Kidney (tissue), 14 donors: Measurements from ENCODE around the gene KLHL22. TPM values are rescaled to one million over a fixed set of nuclear protein-coding genes. Genes with fewer than 3 reads are reported as not detected.

Experiments used
- DNase-seq, 5 donors: peaks; one replicate each; pipeline ENCODE4 v3.0.0-alpha.2; 2013 to 2020
- FAIRE-seq: peaks from 2 replicates; lab custom pipeline; 2012; peaks lifted over from hg19 to GRCh38; lab: Jason Lieb, UNC
- H3K27ac ChIP-seq, 2 donors: one replicate each; pipeline ENCODE4 v1.7.0; 2013; ENCODE audit warnings: low read depth in 2 of 2, low read length in 2 of 2, inconsistent platforms in 1 of 2
- H3K27me3 ChIP-seq: one replicate; pipeline ENCODE4 v1.7.1; 2013; ENCODE audit warnings: low read length, inconsistent platforms; ENCODE audit not compliant: control insufficient read depth, insufficient read depth
- H3K36me3 ChIP-seq, 3 donors: one replicate each; pipeline versions ENCODE4 v1.7.0 to v1.7.1; 2013; ENCODE audit warnings: low read length in 3 of 3, control low read depth in 1 of 3, inconsistent platforms in 1 of 3; ENCODE audit not compliant: insufficient read depth in 3 of 3, control insufficient read depth in 2 of 3
- H3K4me1 ChIP-seq, 3 donors: one replicate each; pipeline versions ENCODE4 v1.7.0 to v1.7.1; 2013; ENCODE audit warnings: low read length in 3 of 3, inconsistent platforms in 1 of 3, low read depth in 1 of 3; ENCODE audit not compliant: control insufficient read depth in 2 of 3, insufficient read depth in 2 of 3
- H3K4me3 ChIP-seq, 3 donors: one replicate each; pipeline versions ENCODE4 v1.7.0 to v1.8.1; 2013; ENCODE audit warnings: low read length in 3 of 3, control low read depth in 1 of 3, inconsistent platforms in 1 of 3
- H3K9ac ChIP-seq, 3 donors: one replicate each; pipeline versions ENCODE4 v1.7.0 to v1.7.1; 2013; ENCODE audit warnings: low read length in 3 of 3, control low read depth in 1 of 3, inconsistent platforms in 1 of 3
- H3K9me3 ChIP-seq, 3 donors: one replicate each; pipeline versions ENCODE4 v1.7.0 to v1.7.1; 2013; ENCODE audit warnings: low read length in 3 of 3, control low read depth in 1 of 3, inconsistent platforms in 1 of 3; ENCODE audit not compliant: control insufficient read depth in 2 of 3, insufficient read depth in 1 of 3
- intact Hi-C: fragments of 100-400 bp; cut with DNase I; formaldehyde crosslinking; loops from one replicate; pipeline ENCODE4 v1.11.1; 2022
- polyA plus RNA-seq: library from polyadenylated mRNA; stranded (reverse); fragments of 350-450 nt; fragmentation: Illumina TruSeq; extraction: RNeasy Lipid Tissue Mini Kit (QIAGEN cat#74804); gene quantifications from one replicate; pipeline ENCODE4 v1.2.3, GENCODE V29; 2014; ENCODE audit warnings: low read depth, low replicate concordance; ENCODE audit not compliant: insufficient read depth
- total RNA-seq: library from RNA; stranded (reverse); fragmentation: NEBNext Ultra II Directional; extraction: Animal tissue kit (Norgen Biotek cat#: 25700); gene quantifications from one replicate; pipeline ENCODE4 v1.2.1, GENCODE V29; 2021
- TF ChIP-seq, protein P1 (sequence below): IDR thresholded peaks from 3 replicates; pipeline ENCODE4 v1.5.1; 2012; ENCODE audit warnings: mild to moderate bottlenecking, moderate library complexity, borderline replicate concordance; ENCODE audit not compliant: insufficient read depth; ENCODE audit errors: extremely low read depth
- donor health status: control.
- donor health status: control.
- donor health status: control.
- donor health status: control.
- donor health status: control.
- donor health status: DM: yes; HTN: yes; CAD: no.
- donor health status: Normal renal cell carcinoma (clear cell type).

Gene KLHL22
- total and polyA plus RNA-seq, 2 donors from 2014 or later, result 22.4 to 24.3 TPM

DNA sequence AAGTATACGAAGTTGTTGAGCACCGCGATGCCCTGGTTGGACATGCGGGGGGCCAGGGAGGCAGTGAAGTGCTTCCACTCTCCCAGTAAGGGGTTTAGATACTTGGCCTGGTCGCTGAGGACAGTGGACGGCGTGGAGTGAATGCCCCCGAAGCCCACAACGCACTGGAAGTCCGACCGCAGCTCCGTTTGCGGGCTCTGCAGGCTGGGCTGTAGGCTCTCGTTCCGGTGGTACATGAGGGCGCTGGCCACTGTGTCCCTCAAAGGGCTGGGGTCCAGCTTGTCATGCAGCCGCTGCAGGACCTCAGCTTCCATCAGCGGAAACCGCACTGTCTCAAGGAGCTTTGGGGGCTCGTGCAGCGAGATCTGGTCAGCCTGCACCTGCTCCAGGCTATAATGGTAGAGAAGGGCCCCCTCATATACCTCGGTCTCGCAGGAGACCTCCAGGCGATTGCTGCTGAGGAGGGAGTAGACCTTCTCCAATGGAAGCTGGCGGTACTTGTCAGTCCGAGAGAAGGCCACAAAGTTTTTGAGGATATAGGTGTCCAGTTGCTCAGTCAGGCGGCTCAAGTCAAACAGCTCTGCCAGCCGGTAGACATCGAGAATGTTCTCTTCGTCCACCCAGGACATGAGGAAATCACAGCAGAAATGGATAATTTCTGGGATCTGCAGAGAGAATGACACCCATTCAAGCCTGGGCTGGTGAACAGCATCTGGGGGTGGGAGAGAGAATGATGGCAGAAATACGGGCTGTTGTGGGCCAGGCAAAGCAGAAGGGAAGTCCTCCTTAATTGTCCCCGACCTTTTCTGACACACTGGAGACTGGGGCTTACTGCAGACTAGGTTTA is 30.5 kb downstream of the KLHL22 start:
- Histone ChIP-seq H3K36me3 (peaks cover 0 to 9% (median 6%) of the 10 kb centered on the region in 3 donors), H3K4me3 (no peak overlapping the region), H3K27ac (no peak overlapping the region), H3K27me3 (no peaks in the 10 kb centered on the region), H3K9ac (no peak overlapping the region), H3K9me3 (no peaks in the 10 kb centered on the region), H3K4me1 (peaks cover 0 to 2% (median 0%) of the 10 kb centered on the region in 3 donors)
- TF ChIP-seq, protein P1, sequence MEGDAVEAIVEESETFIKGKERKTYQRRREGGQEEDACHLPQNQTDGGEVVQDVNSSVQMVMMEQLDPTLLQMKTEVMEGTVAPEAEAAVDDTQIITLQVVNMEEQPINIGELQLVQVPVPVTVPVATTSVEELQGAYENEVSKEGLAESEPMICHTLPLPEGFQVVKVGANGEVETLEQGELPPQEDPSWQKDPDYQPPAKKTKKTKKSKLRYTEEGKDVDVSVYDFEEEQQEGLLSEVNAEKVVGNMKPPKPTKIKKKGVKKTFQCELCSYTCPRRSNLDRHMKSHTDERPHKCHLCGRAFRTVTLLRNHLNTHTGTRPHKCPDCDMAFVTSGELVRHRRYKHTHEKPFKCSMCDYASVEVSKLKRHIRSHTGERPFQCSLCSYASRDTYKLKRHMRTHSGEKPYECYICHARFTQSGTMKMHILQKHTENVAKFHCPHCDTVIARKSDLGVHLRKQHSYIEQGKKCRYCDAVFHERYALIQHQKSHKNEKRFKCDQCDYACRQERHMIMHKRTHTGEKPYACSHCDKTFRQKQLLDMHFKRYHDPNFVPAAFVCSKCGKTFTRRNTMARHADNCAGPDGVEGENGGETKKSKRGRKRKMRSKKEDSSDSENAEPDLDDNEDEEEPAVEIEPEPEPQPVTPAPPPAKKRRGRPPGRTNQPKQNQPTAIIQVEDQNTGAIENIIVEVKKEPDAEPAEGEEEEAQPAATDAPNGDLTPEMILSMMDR, result no peak
- FAIRE-seq (no peak), DNase-seq (peak in 1 of 5 donors; percentile 61)
- intact Hi-C loops, result no loop called here

DNA sequence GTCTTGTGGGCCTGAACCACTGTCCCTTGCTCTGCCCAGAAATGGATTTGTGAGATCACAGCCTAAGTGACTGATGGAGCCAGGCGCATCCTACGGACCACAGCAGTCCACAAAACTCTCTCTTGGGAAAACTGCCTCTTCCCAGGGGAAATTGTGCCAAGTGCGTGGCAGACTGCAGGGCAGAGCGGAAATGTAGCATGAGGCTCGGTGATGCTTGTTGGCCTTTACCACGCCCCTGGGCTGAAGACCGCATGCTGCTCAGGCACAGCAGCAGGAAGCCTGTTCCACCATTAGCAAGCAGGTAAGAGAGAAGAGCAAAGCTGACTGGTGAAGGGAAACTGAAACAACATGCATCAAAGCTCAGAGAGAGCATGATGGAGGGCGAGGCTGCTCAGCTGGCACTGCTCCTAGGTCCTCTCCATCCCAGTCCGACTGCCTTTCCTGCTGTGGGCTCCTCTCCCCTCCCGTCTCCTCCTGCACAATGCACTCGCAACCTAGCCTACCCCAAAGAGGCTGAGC is 31.4 kb downstream of the KLHL22 start:
- Histone ChIP-seq H3K4me3 (no peak overlapping the region), H3K36me3 (peaks cover 0 to 8% (median 6%) of the 10 kb centered on the region in 3 donors), H3K27me3 (no peaks in the 10 kb centered on the region), H3K9me3 (no peaks in the 10 kb centered on the region), H3K9ac (no peak overlapping the region), H3K27ac (no peak overlapping the region), H3K4me1 (peaks cover 0 to 2% (median 0%) of the 10 kb centered on the region in 3 donors)
- intact Hi-C loops, result no loop called here
- TF ChIP-seq, protein P1, result no peak
- FAIRE-seq (no peak), DNase-seq (peak in 1 of 5 donors; percentile 57)

DNA sequence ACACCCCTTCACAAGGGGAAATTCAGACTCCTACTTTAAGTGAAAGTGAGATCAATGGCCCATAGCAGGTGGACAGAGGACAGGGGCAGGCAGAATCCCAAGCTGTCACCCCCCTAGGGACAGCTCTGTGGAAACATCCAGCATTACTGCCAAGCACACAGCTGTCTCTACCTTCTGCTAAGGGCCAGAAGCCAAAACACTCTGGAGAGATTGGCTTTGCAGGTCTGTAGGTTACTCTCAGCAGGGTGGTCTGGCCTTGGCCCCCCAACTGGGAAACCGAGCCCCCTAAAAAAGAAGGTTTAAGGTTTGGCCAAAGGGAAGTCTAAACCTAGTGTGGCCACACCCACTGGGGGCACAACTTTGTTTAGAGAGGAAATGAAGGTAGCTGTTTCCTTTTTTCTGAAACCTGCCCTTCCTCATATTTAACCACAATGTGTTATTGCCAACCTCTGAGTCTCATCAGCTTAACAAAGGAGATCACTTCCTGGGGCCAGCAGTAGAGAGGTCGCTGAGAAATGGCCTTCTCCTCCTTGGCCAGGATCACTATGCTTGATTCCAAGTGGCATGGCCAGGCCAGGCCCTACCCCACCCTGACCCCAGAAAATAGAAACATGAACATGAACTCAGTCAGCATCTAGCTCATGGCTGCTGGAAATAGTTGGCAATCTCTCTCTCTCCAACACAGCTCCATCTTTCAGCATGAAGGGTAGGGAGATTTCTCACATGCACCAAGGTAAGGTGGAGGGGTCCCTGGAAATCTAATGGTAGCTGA is 32.1 kb downstream of the KLHL22 start:
- H3K27ac ChIP-seq, result no peak overlapping the region

More for the DNA sequence above, 32.1 kb downstream of the KLHL22 start:
- TF ChIP-seq, protein P1, result no peak
- H3K4me1 ChIP-seq, result peaks cover 0 to 2% (median 0%) of the 10 kb centered on the region in 3 donors
- peak in 1 of 5 donors; percentile 13 for DNase-seq
- no peak for FAIRE-seq
- intact Hi-C loops, result no loop called here
- no peaks in the 10 kb centered on the region for H3K9me3 ChIP-seq
- H3K4me3 ChIP-seq, result no peak overlapping the region
- peaks cover 0 to 6% (median 6%) of the 10 kb centered on the region in 3 donors for H3K36me3 ChIP-seq
- no peaks in the 10 kb centered on the region for H3K27me3 ChIP-seq
- H3K9ac ChIP-seq, result no peak overlapping the region
